HepG2 (cell line): ENCODE results near the gene SSR2. TPM values are rescaled to one million over a fixed set of nuclear protein-coding genes. Genes with fewer than 3 reads are reported as not detected.

Experiments
- ATAC-seq: fragments of 200-7000 bp; cut with Tn5 transposase; 3 replicates; pipeline ENCODE4 v1.9.1; 2020; ENCODE audit warnings: mild to moderate bottlenecking, moderate library complexity
- BruUV-seq: library from RNA; stranded (reverse); fragments of 400-500 nt; replicated peaks from 2 replicates; lab custom pipeline; 2021; lab: Mats Ljungman, UMichigan
- CTCF ChIA-PET: fragments of 300-600 bp; formaldehyde crosslinking; extraction: SDS; loops from one replicate; lab custom pipeline; 2021; ENCODE audit warnings: low total read pairs, inconsistent platforms, low intra/inter-chr PET ratio; lab: Yijun Ruan, JAX
- POLR2A ChIA-PET: fragments of 350-600 bp; sonication (Branson Sonifier 250); formaldehyde crosslinking; loops from one replicate; lab custom pipeline; 2020; ENCODE audit warnings: antibody characterized with exemption, inconsistent platforms; lab: Yijun Ruan, JAX
- DNase-seq: peaks from one replicate; pipeline ENCODE4 v3.0.0-alpha.2; 2015; ENCODE audit warnings: low spot score
- FAIRE-seq: peaks from 3 replicates; lab custom pipeline; 2011; peaks lifted over from hg19 to GRCh38; lab: Jason Lieb, UNC
- H2AFZ ChIP-seq: one replicate; pipeline ENCODE4 v1.6.1; 2011; ENCODE audit warnings: low read length, inconsistent platforms
- H3K27ac ChIP-seq: fragments of 300-600 bp; 3 replicates; pipeline ENCODE4 v1.8.0; 2011; ENCODE audit warnings: mixed run types, mild to moderate bottlenecking, mixed read lengths, low read length, inconsistent platforms; ENCODE audit not compliant: insufficient read depth; ENCODE audit errors: extremely low read length
- H3K27me3 ChIP-seq, 2 experiments: fragments of 200-600 bp in 1 of 2; 2 replicates in 1 of 2; 3 replicates in 1 of 2; pipeline versions ENCODE4 v1.6.0 to v1.8.0; 2011; ENCODE audit warnings: low read length in 2 of 2, mild to moderate bottlenecking in 2 of 2, moderate library complexity in 2 of 2, inconsistent platforms in 1 of 2; ENCODE audit not compliant: insufficient read depth in 2 of 2, control insufficient read depth in 1 of 2
- H3K36me3 ChIP-seq, 2 experiments: fragments of 200-600 bp in 1 of 2; replicated peaks in 1 of 2; 2 replicates in 1 of 2; 3 replicates in 1 of 2; pipeline versions ENCODE4 v1.5.1 to v1.8.0; 2011; ENCODE audit warnings: low read length in 2 of 2, inconsistent platforms in 1 of 2; ENCODE audit not compliant: insufficient read depth in 2 of 2, control insufficient read depth in 1 of 2
- H3K4me1 ChIP-seq: 2 replicates; pipeline ENCODE4 v1.5.1; 2012; ENCODE audit warnings: low read length, inconsistent platforms; ENCODE audit not compliant: insufficient read depth
- H3K4me2 ChIP-seq: 2 replicates; pipeline ENCODE4 v1.6.0; 2011; ENCODE audit warnings: low read depth, low read length, inconsistent platforms
- H3K4me3 ChIP-seq, 3 experiments: fragments of 200-600 bp in 1 of 3; sonication (generic), shearing (Covaris generic) in 1 of 3; replicated peaks in 1 of 3; 2 replicates each; pipeline ENCODE4 v1.5.1; 2011 to 2016; ENCODE audit warnings: low read length in 3 of 3, inconsistent platforms in 2 of 3, low read depth in 2 of 3, mild to moderate bottlenecking in 2 of 3, control low read depth in 1 of 3, mixed read lengths in 1 of 3; ENCODE audit not compliant: insufficient read depth in 1 of 3
- H3K79me2 ChIP-seq: one replicate; pipeline ENCODE4 v1.6.1; 2011; ENCODE audit warnings: low read length, inconsistent platforms; ENCODE audit not compliant: insufficient read depth
- H3K9ac ChIP-seq: 2 replicates; pipeline ENCODE4 v1.6.0; 2011; ENCODE audit warnings: mild to moderate bottlenecking, low read depth, low read length, inconsistent platforms; ENCODE audit not compliant: insufficient read depth
- H3K9me3 ChIP-seq: 2 replicates; pipeline ENCODE4 v1.5.1; 2012; ENCODE audit warnings: mild to moderate bottlenecking, low read length
- H4K20me1 ChIP-seq: 2 replicates; pipeline ENCODE4 v1.6.0; 2011; ENCODE audit warnings: inconsistent platforms, mild to moderate bottlenecking, low read length, moderate library complexity; ENCODE audit not compliant: insufficient read depth
- BRCA1 ChIP-seq: sonication (generic); formaldehyde crosslinking; IDR thresholded peaks from 2 replicates; pipeline ENCODE4 v1.4.0; 2020; ENCODE audit warnings: missing genetic modification reagents
- HNRNPL ChIP-seq: fragments of 200-400 bp; formaldehyde crosslinking; IDR thresholded peaks from 2 replicates; pipeline ENCODE4 v1.6.1; 2017; ENCODE audit warnings: mild to moderate bottlenecking, low read depth, low read length
- MIXL1 ChIP-seq: IDR thresholded peaks from 2 replicates; pipeline ENCODE4 v1.6.1; 2016
- RCOR2 ChIP-seq: IDR thresholded peaks from 2 replicates; pipeline ENCODE4 v1.6.1; 2016; ENCODE audit warnings: missing biosample characterization, missing genetic modification reagents
- SETDB1 ChIP-seq: sonication (generic); formaldehyde crosslinking; IDR thresholded peaks from 2 replicates; pipeline ENCODE4 v1.5.1; 2020; ENCODE audit warnings: missing genetic modification reagents, mild to moderate bottlenecking, borderline replicate concordance
- YEATS4 ChIP-seq: sonication (generic); formaldehyde crosslinking; IDR thresholded peaks from 2 replicates; pipeline ENCODE4 v1.4.0; 2020; ENCODE audit warnings: missing genetic modification reagents, borderline replicate concordance
- ZNF101 ChIP-seq: sonication (generic); formaldehyde crosslinking; IDR thresholded peaks from 2 replicates; pipeline ENCODE4 v1.4.0; 2020; ENCODE audit warnings: mild to moderate bottlenecking, low read depth, missing genetic modification reagents, borderline replicate concordance
- ZNF414 ChIP-seq: sonication (generic); formaldehyde crosslinking; IDR thresholded peaks from 2 replicates; pipeline ENCODE4 v1.5.0; 2020; ENCODE audit warnings: missing genetic modification reagents
- ZNF556 ChIP-seq: sonication (generic); formaldehyde crosslinking; IDR thresholded peaks from 2 replicates; pipeline ENCODE4 v1.4.0; 2020; ENCODE audit warnings: mild to moderate bottlenecking, missing genetic modification reagents, borderline replicate concordance
- ZNF563 ChIP-seq: sonication (generic); formaldehyde crosslinking; IDR thresholded peaks from 2 replicates; pipeline ENCODE4 v1.8.0; 2022; ENCODE audit warnings: mild to moderate bottlenecking, moderate library complexity, missing genetic modification reagents
- ZNF776 ChIP-seq: sonication (generic); formaldehyde crosslinking; IDR thresholded peaks from 2 replicates; pipeline ENCODE4 v1.4.0; 2020; ENCODE audit warnings: mild to moderate bottlenecking, missing genetic modification reagents
- WGBS: methylation state at CpG from one replicate; pipeline ENCODE4 v1.1.6; 2017; ENCODE audit warnings: low lambda C conversion rate; 5-methylcytosine and 5-hydroxymethylcytosine counted together
- in situ Hi-C: cut with HindIII; loops from 2 replicates; pipeline ENCODE4 v1.10.0; 2017; ENCODE audit warnings: low pct_unique_long_range_greater_than_20kb; ENCODE audit not compliant: extremely low pct_ligation_motif_present
- intact Hi-C: fragments of 100-400 bp; cut with micrococcal nuclease; formaldehyde crosslinking; loops from one replicate; pipeline ENCODE4 v1.10.0; 2022; ENCODE audit not compliant: unreplicated experiment
- polyA plus RNA-seq, 8 experiments: library from polyadenylated mRNA; depleted of rRNA in 3 of 8; stranded (reverse) in 7 of 8; unstranded in 1 of 8; fragments of >200 nt; fragmentation: Illumina TruSeq in 4 of 8; extraction: Trizol in 4 of 8; gene quantifications; 2 replicates each; pipeline versions ENCODE4 v1.2.1 to v1.2.3, GENCODE V29; 2011 to 2016; ENCODE audit warnings: low read depth in 4 of 8, missing spikeins in 1 of 8, mixed read lengths in 1 of 8; ENCODE audit not compliant: insufficient read depth in 1 of 8
- total RNA-seq, 5 experiments: library from RNA; depleted of rRNA; stranded (reverse); fragments of >200 nt; fragmentation: Illumina TruSeq; extraction: Trizol; gene quantifications; 2 replicates each; pipeline ENCODE4 v1.2.3, GENCODE V29; 2016; ENCODE audit warnings: low read depth in 1 of 5
- TF ChIP-seq, protein P1 (sequence below), 2 experiments: sonication (generic) in 1 of 2; formaldehyde crosslinking in 1 of 2; IDR thresholded peaks; 2 replicates each; pipeline versions ENCODE4 v1.4.0 to v1.6.1; 2016 to 2020; ENCODE audit warnings: borderline replicate concordance in 1 of 2, low read depth in 1 of 2, mild to moderate bottlenecking in 1 of 2, missing genetic modification reagents in 1 of 2
- TF ChIP-seq, protein P2 (sequence below): sonication (generic); formaldehyde crosslinking; IDR thresholded peaks from 2 replicates; pipeline ENCODE4 v1.8.0; 2023; ENCODE audit warnings: mild to moderate bottlenecking, missing genetic modification reagents
- TF ChIP-seq, protein P3 (sequence below): sonication (generic); formaldehyde crosslinking; conservative IDR thresholded peaks from 2 replicates; pipeline ENCODE4 v1.8.1; 2023; ENCODE audit warnings: missing genetic modification reagents

The SSR2 gene
- total and polyA plus RNA-seq, 2 of the 13 experiments (the other 11 are each of a cell fraction or from before 2014, with no cell fraction given): 284 to 461 TPM

- TF ChIP-seq, protein P1, sequence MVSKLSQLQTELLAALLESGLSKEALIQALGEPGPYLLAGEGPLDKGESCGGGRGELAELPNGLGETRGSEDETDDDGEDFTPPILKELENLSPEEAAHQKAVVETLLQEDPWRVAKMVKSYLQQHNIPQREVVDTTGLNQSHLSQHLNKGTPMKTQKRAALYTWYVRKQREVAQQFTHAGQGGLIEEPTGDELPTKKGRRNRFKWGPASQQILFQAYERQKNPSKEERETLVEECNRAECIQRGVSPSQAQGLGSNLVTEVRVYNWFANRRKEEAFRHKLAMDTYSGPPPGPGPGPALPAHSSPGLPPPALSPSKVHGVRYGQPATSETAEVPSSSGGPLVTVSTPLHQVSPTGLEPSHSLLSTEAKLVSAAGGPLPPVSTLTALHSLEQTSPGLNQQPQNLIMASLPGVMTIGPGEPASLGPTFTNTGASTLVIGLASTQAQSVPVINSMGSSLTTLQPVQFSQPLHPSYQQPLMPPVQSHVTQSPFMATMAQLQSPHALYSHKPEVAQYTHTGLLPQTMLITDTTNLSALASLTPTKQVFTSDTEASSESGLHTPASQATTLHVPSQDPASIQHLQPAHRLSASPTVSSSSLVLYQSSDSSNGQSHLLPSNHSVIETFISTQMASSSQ (IDR thresholded peaks at IDR 0.05; ENCODE audit: low read depth): no peak
- TF ChIP-seq, protein P1 (CRISPR knock-in tag; IDR thresholded peaks at IDR 0.05; ENCODE audit: borderline replicate concordance): no peak; the same call in 1 of the 2 replicates
- TF ChIP-seq YEATS4 (peak; percentile 81; the same call in 1 of the 2 replicates), ZNF101 (CRISPR knock-in tag) (no peak), RCOR2 (CRISPR knock-in tag) (no peak), ZNF776 (CRISPR knock-in tag) (no peak), BRCA1 (no peak)
Measured at GRCh38 chr1:155967341-155968050, 53.3 kb downstream of the SSR2 start (continued).

DNA sequence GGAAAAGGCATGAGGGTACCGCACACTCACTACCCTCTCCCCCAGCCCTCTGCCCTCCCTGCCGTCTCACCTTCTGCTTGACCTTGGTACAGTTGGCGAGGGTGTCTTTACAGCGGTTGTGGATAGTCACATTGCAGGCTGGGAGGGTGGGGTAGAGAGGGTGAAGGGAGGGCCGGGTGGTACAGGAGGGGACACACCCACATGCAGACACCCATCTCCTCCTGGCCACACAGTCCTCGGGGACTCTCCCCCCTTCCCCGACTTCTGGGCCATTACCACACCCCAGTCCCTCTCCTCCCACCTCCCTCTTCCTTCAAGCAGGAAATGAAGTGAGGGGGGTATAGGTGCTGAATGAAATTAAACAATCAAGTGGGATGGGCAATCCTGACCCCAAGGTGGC is 54.0 kb downstream of the SSR2 start:
- 94% methylated on average over 7 of the region's 7 CpGs for WGBS
- Histone ChIP-seq H4K20me1 (no peaks in the 10 kb centered on the region; the same call in 1 of the 2 replicates), H3K27ac (peak overlapping the region; percentile 86), H3K27me3 (no peaks in the 10 kb centered on the region), H3K9me3 (no peaks in the 10 kb centered on the region), H3K79me2 (peaks cover 21% of the 10 kb centered on the region), H3K36me3 (peaks cover 30 to 60% of the 10 kb centered on the region in 2 experiments), H3K9ac (no peak overlapping the region), H3K4me1 (peaks cover 60% of the 10 kb centered on the region), H3K4me2 (0 out of 2 replicates have a peak overlapping the region, but pooled peaks have one; percentile 52), H2AFZ (no peak overlapping the region), H3K4me3 (no peak overlapping the region)
- no peak for FAIRE-seq
- CTCF ChIA-PET: no interaction called here
- no TSS peak for BruUV-seq
- DNase-seq: no peak
- in situ Hi-C loops: no loop called here
- POLR2A ChIA-PET: interaction anchor here (1.5 to 5.0 kb wide), 5 partner anchors 11 to 28 kb away, joined by 4 to 64 read pairs (median 18); partner anchors contain the start of gene ARHGEF2
- ATAC-seq: no peak; the same call in 2 of the 3 replicates
- intact Hi-C loops: loop anchor here (1.0 kb wide), 1 partner anchor 15 kb away; no protein-coding TSS in a partner anchor
- TF ChIP-seq HNRNPL: no peak
- TF ChIP-seq, protein P2, sequence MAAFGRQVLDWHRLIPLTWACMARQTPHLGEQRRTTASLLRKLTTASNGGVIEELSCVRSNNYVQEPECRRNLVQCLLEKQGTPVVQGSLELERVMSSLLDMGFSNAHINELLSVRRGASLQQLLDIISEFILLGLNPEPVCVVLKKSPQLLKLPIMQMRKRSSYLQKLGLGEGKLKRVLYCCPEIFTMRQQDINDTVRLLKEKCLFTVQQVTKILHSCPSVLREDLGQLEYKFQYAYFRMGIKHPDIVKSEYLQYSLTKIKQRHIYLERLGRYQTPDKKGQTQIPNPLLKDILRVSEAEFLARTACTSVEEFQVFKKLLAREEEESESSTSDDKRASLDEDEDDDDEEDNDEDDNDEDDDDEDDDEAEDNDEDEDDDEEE (CRISPR knock-in tag): 0 out of 2 replicates have a peak, but pooled peaks have one; percentile 20
- TF ChIP-seq ZNF414 (CRISPR knock-in tag): peak; percentile 45; the same call in 1 of the 2 replicates
- TF ChIP-seq MIXL1 (CRISPR knock-in tag): no peak
- TF ChIP-seq ZNF563 (CRISPR knock-in tag): peak; percentile 12; the same call in 1 of the 2 replicates
- no peak for TF ChIP-seq SETDB1 (CRISPR knock-in tag)
- TF ChIP-seq, protein P3, sequence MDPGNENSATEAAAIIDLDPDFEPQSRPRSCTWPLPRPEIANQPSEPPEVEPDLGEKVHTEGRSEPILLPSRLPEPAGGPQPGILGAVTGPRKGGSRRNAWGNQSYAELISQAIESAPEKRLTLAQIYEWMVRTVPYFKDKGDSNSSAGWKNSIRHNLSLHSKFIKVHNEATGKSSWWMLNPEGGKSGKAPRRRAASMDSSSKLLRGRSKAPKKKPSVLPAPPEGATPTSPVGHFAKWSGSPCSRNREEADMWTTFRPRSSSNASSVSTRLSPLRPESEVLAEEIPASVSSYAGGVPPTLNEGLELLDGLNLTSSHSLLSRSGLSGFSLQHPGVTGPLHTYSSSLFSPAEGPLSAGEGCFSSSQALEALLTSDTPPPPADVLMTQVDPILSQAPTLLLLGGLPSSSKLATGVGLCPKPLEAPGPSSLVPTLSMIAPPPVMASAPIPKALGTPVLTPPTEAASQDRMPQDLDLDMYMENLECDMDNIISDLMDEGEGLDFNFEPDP (CRISPR knock-in tag): 0 out of 2 replicates have a peak, but pooled peaks have one; percentile 84
- TF ChIP-seq ZNF556 (CRISPR knock-in tag): 0 out of 2 replicates have a peak, but pooled peaks have one; percentile 10
